Body of pancreas (tissue), 4 donors: ENCODE measurements around the gene COQ10A.

Experiments
- CTCF ChIP-seq, 7 experiments: fragments of 450-650 bp in 4 of 7; fragments of 200-600 bp in 3 of 7; sonication (generic) in 3 of 7; IDR thresholded peaks; one replicate each; pipeline ENCODE4 v1.5.1; 2016 to 2019; ENCODE audit warnings: antibody characterized with exemption in 7 of 7
- POLR2A ChIP-seq, 3 donors: fragments of 450-650 bp; IDR thresholded peaks; one replicate each; pipeline ENCODE4 v1.6.1; 2016; ENCODE audit warnings: antibody characterized with exemption in 3 of 3, mild to moderate bottlenecking in 2 of 3

- TF ChIP-seq CTCF (IDR thresholded peaks at IDR 0.05) (no peak), POLR2A (IDR thresholded peaks at IDR 0.05) (no peak)
These were observed 29.6 kb downstream of the COQ10A start for GRCh38 chr12:56296295-56296694.
